Measurements from ENCODE around the gene ZCCHC14.

The ZCCHC14 gene

DNA sequence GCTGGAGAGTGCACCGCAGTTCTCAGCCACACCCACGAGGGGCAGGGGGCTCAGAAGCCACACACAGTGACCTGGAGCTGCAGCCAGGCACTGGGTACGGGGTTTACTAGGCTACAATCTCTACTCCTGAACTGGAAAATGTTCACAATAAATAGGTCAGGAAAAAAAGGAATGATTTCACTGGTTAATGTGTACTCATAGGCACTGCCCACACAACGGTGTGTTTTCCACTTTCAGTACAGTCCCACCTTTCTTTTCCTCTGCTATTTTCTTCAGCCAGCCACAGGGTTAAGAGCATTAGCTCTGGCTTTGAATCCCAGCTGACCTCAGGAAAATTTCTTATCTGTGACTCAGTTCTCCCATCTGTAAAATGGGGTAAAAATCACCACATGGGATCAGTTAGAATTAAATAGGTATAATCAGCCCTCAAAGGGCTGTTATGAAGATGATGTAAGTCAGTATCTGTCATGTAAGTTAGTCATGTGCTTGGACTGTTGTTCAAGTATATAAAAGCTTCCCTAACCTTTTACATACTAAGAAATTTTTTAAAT, 35.7 kb downstream of the ZCCHC14 start:
- peaks cover 72% of the 10 kb centered on the region for H3K36me3 ChIP-seq
- H3K4me1 ChIP-seq, result peaks cover 21% of the 10 kb centered on the region
- no peaks in the 10 kb centered on the region for H3K9me3 ChIP-seq
- no peak overlapping the region for H3K9ac ChIP-seq
- no peak overlapping the region for H3K4me2 ChIP-seq
- H3K27me3 ChIP-seq, result no peaks in the 10 kb centered on the region
- TF ChIP-seq Cebpa-rat (IDR thresholded peaks at IDR 0.05), result no peak
- H3K4me3 ChIP-seq, result no peak overlapping the region
- H3K27ac ChIP-seq, result no peak overlapping the region
- H4K20me1 ChIP-seq, result peaks cover 46% of the 10 kb centered on the region

DNA sequence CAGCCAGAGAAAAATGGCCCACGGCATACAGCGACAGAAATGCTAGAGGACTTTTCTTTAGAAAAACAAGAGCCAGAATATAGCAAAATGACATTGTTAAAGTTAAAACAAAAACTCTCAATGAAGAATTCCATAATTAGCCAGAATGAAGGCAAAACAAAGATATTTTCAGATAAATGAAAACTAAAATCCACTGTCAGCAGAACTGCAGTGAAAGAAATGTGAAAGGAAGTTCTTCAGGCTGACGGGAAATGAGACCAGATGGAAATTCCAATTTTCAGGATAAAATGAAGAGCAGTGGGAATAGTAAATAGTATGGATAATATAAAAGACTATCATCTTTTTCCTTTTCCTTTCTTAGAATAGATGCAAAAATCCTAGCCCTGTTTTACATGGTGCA, 38.4 kb downstream of the ZCCHC14 start:
- H3K4me1 ChIP-seq, result peaks cover 13% of the 10 kb centered on the region
- H3K9ac ChIP-seq, result no peak overlapping the region
- no peak for TF ChIP-seq Cebpa-rat (IDR thresholded peaks at IDR 0.05)
- H3K27me3 ChIP-seq, result no peaks in the 10 kb centered on the region
- peaks cover 86% of the 10 kb centered on the region for H3K36me3 ChIP-seq
- peaks cover 32% of the 10 kb centered on the region for H4K20me1 ChIP-seq
- H3K4me2 ChIP-seq, result no peak overlapping the region
- no peaks in the 10 kb centered on the region for H3K9me3 ChIP-seq
- no peak overlapping the region for H3K4me3 ChIP-seq
- no peak overlapping the region for H3K27ac ChIP-seq

DNA sequence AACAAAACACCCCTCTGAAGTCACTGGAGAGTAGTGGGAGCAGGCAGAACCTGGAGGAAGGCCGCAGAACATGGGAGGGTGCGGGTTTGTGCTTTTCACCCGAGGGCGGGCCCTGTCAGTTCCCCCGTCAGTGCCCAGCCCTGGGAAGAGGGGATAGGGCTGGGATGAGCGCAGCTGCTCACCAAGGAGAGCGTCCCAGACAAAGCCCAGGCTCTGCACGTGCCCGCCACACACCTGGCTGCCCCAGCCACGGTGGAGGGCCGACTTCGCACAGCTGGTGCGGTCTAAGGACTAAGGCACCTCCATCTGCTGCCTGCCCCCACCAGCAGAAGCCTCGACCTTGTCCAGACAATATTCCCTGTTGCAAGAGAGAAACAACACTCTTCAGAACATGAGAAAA, 39.5 kb downstream of the ZCCHC14 start:
- H4K20me1 ChIP-seq, result peaks cover 32% of the 10 kb centered on the region
- peaks cover 5% of the 10 kb centered on the region for H3K4me1 ChIP-seq
- H3K36me3 ChIP-seq, result peaks cover 86% of the 10 kb centered on the region
- no peaks in the 10 kb centered on the region for H3K27me3 ChIP-seq
- H3K9me3 ChIP-seq, result no peaks in the 10 kb centered on the region
- H3K27ac ChIP-seq, result no peak overlapping the region
- no peak overlapping the region for H3K4me3 ChIP-seq
- H3K9ac ChIP-seq, result no peak overlapping the region
- TF ChIP-seq Cebpa-rat (IDR thresholded peaks at IDR 0.05), result no peak
- H3K4me2 ChIP-seq, result no peak overlapping the region

DNA sequence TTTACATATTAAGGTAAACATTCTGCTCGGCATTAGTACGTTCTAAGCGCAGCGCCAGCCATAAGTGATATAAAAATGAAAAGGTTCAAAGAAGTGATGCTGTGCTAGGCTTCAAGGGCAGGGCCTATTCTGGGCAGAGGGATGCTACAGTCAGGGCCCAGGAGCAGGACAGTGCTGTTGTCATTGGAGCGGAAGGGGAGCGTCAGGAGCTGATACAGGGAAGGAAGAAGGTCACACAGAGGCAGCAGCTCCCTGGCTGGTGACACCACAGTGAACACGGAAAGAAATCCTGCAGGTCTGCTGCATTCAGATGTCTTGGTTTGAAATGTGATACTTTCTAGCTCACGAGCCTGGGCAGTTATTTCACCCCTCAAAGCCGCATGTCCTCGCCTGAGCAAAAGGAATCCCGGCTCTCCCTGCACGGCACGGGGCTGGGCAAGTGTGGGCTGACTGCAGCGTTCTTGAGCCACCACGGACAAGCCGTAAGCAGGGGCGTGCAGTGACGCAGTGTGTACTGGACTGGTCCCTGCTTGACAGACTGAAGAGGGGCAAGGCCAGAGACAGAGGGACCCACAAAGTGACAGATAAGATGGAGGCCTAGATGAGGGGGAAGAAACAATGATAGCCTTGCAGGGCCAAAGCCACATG, 41.1 kb downstream of the ZCCHC14 start:
- Histone ChIP-seq H3K9ac (no peak overlapping the region), H4K20me1 (peaks cover 27% of the 10 kb centered on the region), H3K36me3 (peaks cover 86% of the 10 kb centered on the region), H3K27me3 (no peaks in the 10 kb centered on the region), H3K9me3 (no peaks in the 10 kb centered on the region), H3K27ac (no peak overlapping the region), H3K4me2 (no peak overlapping the region), H3K4me3 (no peak overlapping the region), H3K4me1 (no peaks in the 10 kb centered on the region)
- TF ChIP-seq Cebpa-rat (IDR thresholded peaks at IDR 0.05), result no peak

DNA sequence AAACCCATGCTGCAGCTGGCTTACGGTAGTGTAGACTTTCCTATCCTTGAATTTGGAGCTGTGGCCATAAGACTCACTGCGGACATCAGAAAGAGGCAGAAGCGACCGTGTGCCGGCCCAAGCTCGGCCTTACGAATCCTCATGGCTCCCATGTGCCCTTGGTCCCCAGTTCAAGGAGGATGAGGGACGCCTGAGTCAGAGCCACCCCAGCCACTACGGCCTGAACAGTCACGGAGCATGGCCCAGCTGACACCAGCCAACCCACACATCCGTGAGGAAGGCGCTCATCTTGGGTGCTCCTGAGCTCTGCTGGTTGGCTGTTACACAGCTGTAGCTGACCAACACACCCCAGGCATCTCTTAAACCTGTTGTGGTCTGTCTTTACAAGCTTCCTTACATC, 44.0 kb downstream of the ZCCHC14 start:
- Histone ChIP-seq H3K4me1 (no peaks in the 10 kb centered on the region), H3K4me3 (no peak overlapping the region), H3K9ac (no peak overlapping the region), H3K27ac (no peak overlapping the region), H4K20me1 (peaks cover 27% of the 10 kb centered on the region), H3K4me2 (no peak overlapping the region), H3K36me3 (peaks cover 97% of the 10 kb centered on the region), H3K9me3 (peaks cover 13% of the 10 kb centered on the region), H3K27me3 (no peaks in the 10 kb centered on the region)
- TF ChIP-seq Cebpa-rat (IDR thresholded peaks at IDR 0.05), result no peak

DNA sequence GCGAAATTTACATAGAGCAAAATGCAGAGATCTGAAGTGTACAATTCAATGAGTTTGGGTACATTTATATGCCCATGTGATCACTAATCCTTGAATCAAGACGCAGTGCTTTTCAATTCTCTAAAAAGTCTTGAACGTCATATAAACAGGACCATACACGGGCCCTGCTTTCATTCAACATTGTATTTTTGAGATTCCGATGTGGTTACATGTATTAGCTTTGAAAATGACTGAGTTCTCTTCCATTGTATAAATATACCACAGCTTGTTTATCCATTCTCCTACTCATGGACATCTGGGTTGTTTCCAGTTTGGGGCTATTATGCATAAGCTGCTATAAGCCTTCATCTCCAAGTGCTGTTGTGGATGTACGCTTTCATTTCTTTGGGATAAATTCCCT, 45.5 kb downstream of the ZCCHC14 start:
- peaks cover 17% of the 10 kb centered on the region for H3K9me3 ChIP-seq
- H3K4me1 ChIP-seq, result no peaks in the 10 kb centered on the region
- peaks cover 95% of the 10 kb centered on the region for H3K36me3 ChIP-seq
- TF ChIP-seq Cebpa-rat (IDR thresholded peaks at IDR 0.05), result no peak
- H3K27ac ChIP-seq, result no peak overlapping the region
- no peaks in the 10 kb centered on the region for H3K27me3 ChIP-seq
- H3K9ac ChIP-seq, result no peak overlapping the region
- H3K4me3 ChIP-seq, result no peak overlapping the region
- peaks cover 13% of the 10 kb centered on the region; the same call in 1 of the 2 replicates for H4K20me1 ChIP-seq
- H3K4me2 ChIP-seq, result no peak overlapping the region

DNA sequence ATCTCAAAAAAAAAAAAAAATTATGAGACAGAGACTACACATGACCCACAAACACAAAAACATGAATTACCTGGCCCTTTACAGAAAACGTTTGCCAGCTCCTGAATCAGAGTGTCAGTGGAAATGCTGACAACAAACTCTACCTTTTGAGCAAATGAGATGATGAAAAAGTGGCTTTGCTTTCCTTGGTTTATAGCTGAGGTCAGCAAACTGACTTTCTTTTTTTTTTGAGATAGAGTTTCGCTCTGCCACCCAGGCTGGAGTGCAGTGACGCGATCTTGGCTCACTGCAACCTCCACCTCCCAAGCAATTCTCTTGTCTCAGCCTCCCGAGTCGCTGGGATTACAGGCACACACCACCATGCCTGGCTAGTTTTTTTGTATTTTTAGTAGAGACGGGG, 46.3 kb downstream of the ZCCHC14 start:
- TF ChIP-seq Cebpa-rat (IDR thresholded peaks at IDR 0.05), result no peak

DNA sequence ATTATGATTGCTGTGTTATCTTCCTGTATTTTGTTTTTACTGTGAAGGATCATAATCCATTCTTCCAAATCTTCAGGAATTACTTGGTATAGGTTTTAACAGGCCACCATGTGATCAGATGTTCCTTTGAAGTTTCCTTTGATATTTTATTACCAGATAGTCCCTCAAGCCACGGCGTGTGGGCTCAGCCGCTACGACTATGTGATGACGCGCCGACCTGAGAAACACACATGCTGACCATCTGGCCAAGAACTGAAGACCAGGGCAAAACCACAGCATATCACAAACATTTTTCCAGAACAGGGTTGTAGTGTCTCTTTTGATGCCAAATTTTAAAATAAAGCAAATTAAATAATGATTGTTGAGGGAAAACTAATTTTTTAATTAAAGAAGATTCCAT, 47.3 kb downstream of the ZCCHC14 start:
- Histone ChIP-seq H3K4me2 (no peak overlapping the region), H3K27me3 (no peaks in the 10 kb centered on the region), H3K4me3 (no peak overlapping the region), H3K27ac (no peak overlapping the region), H4K20me1 (peaks cover 8% of the 10 kb centered on the region; the same call in 1 of the 2 replicates), H3K9ac (no peak overlapping the region), H3K9me3 (peaks cover 17% of the 10 kb centered on the region), H3K4me1 (no peaks in the 10 kb centered on the region), H3K36me3 (peaks cover 85% of the 10 kb centered on the region)
- no peak for TF ChIP-seq Cebpa-rat (IDR thresholded peaks at IDR 0.05)

More for the DNA sequence above, 46.3 kb downstream of the ZCCHC14 start:
- Histone ChIP-seq H3K4me2 (no peak overlapping the region), H3K36me3 (peaks cover 95% of the 10 kb centered on the region), H3K27me3 (no peaks in the 10 kb centered on the region), H3K4me3 (no peak overlapping the region), H4K20me1 (peaks cover 8% of the 10 kb centered on the region; the same call in 1 of the 2 replicates), H3K27ac (no peak overlapping the region), H3K4me1 (no peaks in the 10 kb centered on the region), H3K9ac (no peak overlapping the region), H3K9me3 (peaks cover 17% of the 10 kb centered on the region)

DNA sequence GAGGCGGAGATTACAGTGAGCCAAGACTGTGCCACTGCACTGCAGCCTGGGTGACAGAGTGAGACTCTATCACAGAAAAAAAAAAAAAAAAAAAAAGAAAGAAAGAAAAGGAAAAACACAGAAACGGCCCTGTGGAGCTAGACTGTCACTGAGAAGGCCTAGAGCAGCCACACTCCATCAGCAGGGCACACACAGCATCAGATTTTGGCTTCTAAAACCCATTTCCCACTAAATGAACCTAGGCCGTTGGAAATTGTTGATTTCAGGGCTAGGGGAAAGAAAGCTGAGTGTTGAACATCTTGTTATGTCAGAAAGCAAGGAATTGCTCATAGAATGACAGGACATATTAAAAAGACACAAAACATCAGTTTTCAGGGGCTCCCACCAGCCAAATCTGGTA, 48.9 kb downstream of the ZCCHC14 start:
- Histone ChIP-seq H3K27ac (no peak overlapping the region), H3K9me3 (peaks cover 17% of the 10 kb centered on the region), H3K4me3 (no peak overlapping the region), H3K27me3 (no peaks in the 10 kb centered on the region), H3K4me2 (no peak overlapping the region), H4K20me1 (peaks cover 13% of the 10 kb centered on the region; the same call in 1 of the 2 replicates), H3K9ac (no peak overlapping the region), H3K36me3 (peaks cover 72% of the 10 kb centered on the region), H3K4me1 (no peaks in the 10 kb centered on the region)
- TF ChIP-seq Cebpa-rat (IDR thresholded peaks at IDR 0.05), result no peak

DNA sequence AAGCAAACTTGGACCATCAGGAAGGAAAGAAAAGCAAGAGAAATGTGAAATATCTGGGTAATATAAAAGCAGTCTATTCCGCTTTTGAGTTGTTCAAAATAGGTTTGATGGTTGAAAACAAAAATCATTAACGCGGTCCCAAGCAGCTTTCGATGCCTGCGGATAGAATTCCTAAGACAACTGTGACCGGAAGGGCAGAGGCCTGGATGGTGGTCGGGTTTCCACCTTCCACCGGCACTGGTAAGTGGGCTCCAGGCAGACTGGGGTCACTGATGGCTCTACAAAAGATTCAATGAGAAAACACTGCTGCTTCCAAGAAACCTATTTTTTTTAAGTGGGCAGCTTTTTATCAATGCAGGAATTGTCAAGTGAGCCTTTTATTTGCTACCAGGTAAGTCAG, 49.8 kb downstream of the ZCCHC14 start:
- Histone ChIP-seq H3K36me3 (peaks cover 63% of the 10 kb centered on the region), H3K4me1 (peaks cover 8% of the 10 kb centered on the region), H3K27ac (no peak overlapping the region), H4K20me1 (peaks cover 18% of the 10 kb centered on the region; the same call in 1 of the 2 replicates), H3K4me2 (no peak overlapping the region), H3K9ac (no peak overlapping the region), H3K9me3 (peaks cover 17% of the 10 kb centered on the region), H3K4me3 (no peak overlapping the region), H3K27me3 (no peaks in the 10 kb centered on the region)
- TF ChIP-seq Cebpa-rat (IDR thresholded peaks at IDR 0.05), result no peak

All from BLaER1 (cell line).